ENCODE data around the gene NOS3.

NOS3 gene

GRCh38 chr7:150979713-150980390, 11.0 kb upstream of the NOS3 start:
- no peak for TF ChIP-seq CTCF (IDR thresholded peaks at IDR 0.05; ENCODE audit: low read depth, low read length, missing control alignments)
- no peak for DNase-seq (ENCODE audit: extremely low read depth, low read depth)
- no peak overlapping the region for H3K4me3 ChIP-seq (replicated peaks; ENCODE audit: low read depth, low read length)

GRCh38 chr7:150980663-150981062, 10.2 kb upstream of the NOS3 start:
- no peak overlapping the region for H3K4me3 ChIP-seq (replicated peaks; ENCODE audit: low read depth, low read length)
- no peak for DNase-seq (ENCODE audit: extremely low read depth, low read depth)
- no peak for TF ChIP-seq CTCF (IDR thresholded peaks at IDR 0.05; ENCODE audit: low read depth, low read length, missing control alignments)

GRCh38 chr7:150981644-150982043, 9.2 kb upstream of the NOS3 start:
- DNase-seq (ENCODE audit: extremely low read depth, low read depth), result no peak
- TF ChIP-seq CTCF (IDR thresholded peaks at IDR 0.05; ENCODE audit: low read depth, low read length, missing control alignments), result no peak

GRCh38 chr7:150982351-150982750, 8.5 kb upstream of the NOS3 start:
- TF ChIP-seq CTCF (IDR thresholded peaks at IDR 0.05; ENCODE audit: low read depth, low read length, missing control alignments), result no peak
- H3K4me3 ChIP-seq (replicated peaks; ENCODE audit: low read depth, low read length), result no peak overlapping the region
- no peak for DNase-seq (ENCODE audit: extremely low read depth, low read depth)

More at GRCh38 chr7:150981644-150982043, 9.2 kb upstream of the NOS3 start:
- no peak overlapping the region for H3K4me3 ChIP-seq (replicated peaks; ENCODE audit: low read depth, low read length)

GRCh38 chr7:150983893-150984368, 6.9 kb upstream of the NOS3 start:
- no peak for DNase-seq (ENCODE audit: extremely low read depth, low read depth)
- TF ChIP-seq CTCF (IDR thresholded peaks at IDR 0.05; ENCODE audit: low read depth, low read length, missing control alignments), result no peak
- H3K4me3 ChIP-seq (replicated peaks; ENCODE audit: low read depth, low read length), result no peak overlapping the region

- no peak overlapping the region for H3K4me3 ChIP-seq (replicated peaks; ENCODE audit: low read depth, low read length)
- DNase-seq (ENCODE audit: extremely low read depth, low read depth), result no peak
- TF ChIP-seq CTCF (IDR thresholded peaks at IDR 0.05; ENCODE audit: low read depth, low read length, missing control alignments), result peak; percentile 87
These were observed 4.7 kb upstream of the NOS3 start for GRCh38 chr7:150986099-150986512.

- H3K4me3 ChIP-seq (replicated peaks; ENCODE audit: low read depth, low read length), result no peak overlapping the region
- no peak for DNase-seq (ENCODE audit: extremely low read depth, low read depth)
- no peak for TF ChIP-seq CTCF (IDR thresholded peaks at IDR 0.05; ENCODE audit: low read depth, low read length, missing control alignments)
These were observed 4.3 kb upstream of the NOS3 start for GRCh38 chr7:150986556-150986955.

Data from HFF-Myc (cell line).